Stimulated activated naive CD4-positive, alpha-beta T cell (primary cell): Measurements from ENCODE around the gene LRP10.
"Not testable (repeated sequence)": the region's sequence is repeated elsewhere in the genome, so short reads cannot be mapped to it uniquely, and the experiment has no call there.

ENCODE experiments used
- DNase-seq, 6 experiments: peaks; one replicate each; lab custom pipeline; 2025; lab: John Stamatoyannopoulos, UW

Gene LRP10, protein sequence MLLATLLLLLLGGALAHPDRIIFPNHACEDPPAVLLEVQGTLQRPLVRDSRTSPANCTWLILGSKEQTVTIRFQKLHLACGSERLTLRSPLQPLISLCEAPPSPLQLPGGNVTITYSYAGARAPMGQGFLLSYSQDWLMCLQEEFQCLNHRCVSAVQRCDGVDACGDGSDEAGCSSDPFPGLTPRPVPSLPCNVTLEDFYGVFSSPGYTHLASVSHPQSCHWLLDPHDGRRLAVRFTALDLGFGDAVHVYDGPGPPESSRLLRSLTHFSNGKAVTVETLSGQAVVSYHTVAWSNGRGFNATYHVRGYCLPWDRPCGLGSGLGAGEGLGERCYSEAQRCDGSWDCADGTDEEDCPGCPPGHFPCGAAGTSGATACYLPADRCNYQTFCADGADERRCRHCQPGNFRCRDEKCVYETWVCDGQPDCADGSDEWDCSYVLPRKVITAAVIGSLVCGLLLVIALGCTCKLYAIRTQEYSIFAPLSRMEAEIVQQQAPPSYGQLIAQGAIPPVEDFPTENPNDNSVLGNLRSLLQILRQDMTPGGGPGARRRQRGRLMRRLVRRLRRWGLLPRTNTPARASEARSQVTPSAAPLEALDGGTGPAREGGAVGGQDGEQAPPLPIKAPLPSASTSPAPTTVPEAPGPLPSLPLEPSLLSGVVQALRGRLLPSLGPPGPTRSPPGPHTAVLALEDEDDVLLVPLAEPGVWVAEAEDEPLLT

DNA sequence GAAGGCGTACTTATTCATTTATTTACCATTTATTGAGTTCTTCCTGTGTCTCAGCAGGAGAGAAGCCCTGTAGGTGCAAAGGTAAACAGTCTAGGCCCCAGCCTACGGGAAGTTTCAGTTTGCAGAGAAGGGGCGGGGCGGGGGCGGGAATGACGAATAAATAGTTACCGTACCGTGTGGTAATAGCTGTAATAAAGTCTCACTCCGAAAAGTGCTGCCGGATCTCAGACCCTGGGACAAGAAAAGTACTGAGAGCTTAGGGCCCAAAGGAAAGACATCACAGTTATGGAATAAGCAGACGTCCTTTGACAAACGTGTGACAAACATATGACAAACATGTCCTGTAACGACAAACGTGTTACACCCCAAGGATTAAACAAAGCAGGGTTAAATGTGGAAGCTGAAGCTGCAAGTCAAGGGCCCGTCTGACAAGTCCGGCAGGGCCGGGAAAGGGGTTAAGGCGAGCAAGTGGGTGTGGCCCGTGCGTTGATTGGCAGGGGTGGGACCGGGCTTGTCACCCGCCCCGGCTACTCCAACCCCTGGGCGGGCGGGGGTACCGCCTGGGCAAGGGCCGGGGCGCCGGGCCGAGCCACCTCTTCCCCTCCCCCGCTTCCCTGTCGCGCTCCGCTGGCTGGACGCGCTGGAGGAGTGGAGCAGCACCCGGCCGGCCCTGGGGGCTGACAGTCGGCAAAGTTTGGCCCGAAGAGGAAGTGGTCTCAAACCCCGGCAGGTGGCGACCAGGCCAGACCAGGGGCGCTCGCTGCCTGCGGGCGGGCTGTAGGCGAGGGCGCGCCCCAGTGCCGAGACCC is at the start of gene LRP10:
TSS of gene LRP10 (plus strand) at position 517 of the 809 bp plus-strand sequence. CDS start 564 bp downstream, outside the sequence.
- DNase-seq = peak; percentile 65 to 84 (median 74)

DNA sequence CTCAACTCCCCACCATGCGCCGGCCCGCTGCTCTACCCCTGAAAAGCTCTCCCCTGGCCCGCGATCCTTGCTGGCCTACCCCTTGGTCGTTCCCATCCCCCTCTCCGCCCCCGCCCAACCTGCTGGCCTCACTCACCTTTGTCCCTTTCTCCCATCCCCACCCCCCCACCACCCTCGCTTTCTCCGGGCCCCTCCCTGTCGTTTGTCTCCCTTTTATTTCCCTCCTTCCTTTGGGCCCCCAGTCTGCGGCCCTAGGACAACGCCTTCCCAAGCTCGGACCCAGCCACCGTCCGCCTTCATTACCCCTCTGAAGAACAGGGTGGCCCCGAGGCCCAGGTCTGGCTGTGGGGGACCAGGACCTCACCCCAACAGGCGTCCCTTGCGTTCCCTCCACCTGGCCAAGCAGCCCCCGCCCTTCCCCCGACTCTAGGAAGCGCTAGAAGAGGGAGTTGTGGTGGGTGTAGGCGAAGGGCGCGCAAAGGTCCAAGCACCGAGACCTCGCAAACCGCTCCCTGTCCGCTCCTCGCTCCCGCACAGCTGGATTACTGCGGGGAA is 49.4 kb upstream of the LRP10 start:
- DNase-seq = no peak

DNA sequence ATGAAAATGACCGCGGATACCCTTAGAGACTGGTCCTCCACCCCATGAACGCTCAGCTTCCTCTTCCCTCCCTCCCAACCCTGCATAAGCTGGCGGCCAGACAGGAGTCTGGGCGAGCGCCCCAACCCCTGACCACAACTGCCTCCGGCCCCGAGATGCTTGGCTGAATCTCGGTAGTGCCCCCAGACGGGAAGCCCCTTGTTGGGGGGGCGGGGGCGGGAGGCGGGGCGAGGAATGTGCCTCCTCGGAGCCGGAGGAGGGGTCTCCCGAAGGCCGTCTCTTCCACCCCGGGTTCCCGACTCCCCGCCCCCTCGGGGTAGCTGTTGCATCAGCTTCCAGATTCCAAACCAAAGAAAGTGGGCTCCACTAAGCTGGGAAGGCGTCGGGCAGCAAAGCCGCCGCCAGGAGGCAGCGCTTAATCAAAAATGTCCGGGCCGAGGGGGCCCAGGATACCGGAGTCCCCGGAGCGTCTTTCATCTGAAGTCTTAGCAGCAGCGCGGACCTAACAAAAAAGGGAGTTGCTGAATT is 48.9 kb upstream of the LRP10 start:
- peak; percentile 42 to 69 (median 58) for DNase-seq

DNA sequence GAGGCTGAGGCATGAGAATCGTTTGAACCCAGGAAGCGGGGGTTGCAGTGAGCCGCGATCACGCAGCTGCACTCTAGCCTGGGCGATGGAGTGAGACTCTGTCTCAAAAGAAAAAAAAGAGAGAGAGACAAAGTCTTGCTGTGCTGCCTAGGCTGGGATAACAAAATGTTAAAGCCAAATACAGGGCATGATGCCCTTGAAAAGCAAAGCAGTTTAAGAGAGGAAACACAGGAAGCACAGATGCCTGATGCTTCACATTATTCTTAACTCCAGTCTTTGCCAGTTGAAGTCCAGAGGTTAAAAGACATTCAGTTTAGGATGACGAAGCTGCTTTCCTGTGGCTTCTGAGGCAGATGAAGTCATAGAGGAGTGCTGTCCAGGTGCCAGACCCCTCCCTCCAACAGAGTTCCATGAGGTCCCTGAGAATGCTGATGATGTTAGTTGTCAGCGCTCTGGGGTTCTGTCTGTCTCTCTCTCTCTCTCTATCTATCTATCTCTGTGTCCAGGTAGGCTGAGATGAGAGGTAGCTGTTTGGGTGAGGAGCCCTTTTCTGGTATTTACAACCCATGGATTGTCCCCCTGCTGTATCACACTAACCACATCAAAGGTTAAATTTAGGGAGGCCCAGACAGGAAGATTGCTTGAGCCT is 46.7 kb upstream of the LRP10 start:
- DNase-seq = peak in 2 of 6 experiments; percentile 8 to 27

DNA sequence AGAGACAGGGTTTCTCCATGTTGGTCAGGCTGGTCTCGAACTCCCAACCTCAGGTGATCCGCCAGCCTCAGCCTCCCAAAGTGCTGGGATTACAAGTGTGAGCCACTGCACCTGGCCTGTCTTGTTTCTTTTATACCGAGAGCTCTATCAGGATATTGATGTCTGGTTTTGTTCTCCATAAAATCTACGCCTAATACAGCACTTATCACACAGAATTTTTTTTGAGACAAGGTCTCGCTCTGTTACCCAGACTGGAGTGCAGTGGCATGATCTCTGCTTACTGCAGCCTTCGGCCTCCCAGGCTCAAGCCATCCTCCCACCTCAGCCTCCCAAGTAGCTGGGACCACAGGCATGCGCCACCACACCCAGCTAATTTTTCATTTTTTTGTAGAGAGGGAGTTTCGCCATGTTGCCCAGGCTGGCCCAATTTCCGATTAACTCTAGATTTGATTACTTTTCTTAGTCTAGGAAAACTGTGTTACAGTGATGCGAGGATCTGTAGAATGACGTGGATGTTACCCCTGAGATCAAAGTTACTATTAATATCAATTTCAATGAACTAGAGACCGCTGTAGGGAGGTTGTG is 42.4 kb upstream of the LRP10 start:
- DNase-seq = not testable (repeated sequence)

DNA sequence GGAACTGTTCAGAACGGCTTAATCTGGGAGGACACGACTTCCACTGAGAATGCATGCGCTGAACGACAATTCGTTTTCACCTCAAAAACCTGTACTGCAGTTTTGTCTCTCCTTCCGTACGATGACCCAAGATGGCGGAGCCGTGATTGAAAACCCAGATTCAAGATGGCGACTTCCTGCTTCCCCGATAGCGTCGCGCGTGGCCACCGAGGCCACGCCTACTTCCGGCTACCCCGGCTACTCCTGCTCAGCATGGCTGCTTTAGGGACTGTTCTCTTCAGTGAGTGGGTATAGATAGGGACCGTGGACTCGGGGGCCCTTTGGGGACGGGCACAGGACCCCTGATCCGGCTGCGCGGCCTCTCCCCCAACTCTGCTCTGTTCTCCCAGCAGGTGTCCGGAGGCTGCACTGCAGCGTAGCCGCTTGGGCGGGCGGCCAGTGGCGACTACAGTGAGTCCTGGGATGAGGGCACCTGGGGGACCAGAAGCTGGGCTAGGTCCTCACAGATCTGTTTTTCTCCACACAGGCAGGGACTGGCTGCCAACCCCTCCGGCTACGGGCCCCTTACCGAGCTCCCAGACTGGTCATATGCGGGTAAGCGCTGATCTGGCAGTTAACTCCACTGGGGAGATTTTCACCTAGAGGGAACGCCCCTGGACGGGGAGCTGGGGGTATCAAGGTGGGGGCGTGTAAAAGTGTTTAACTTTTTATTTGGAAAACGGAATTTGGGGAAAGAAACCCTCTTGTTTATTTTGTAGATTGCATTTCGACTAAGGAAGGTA is 41.7 kb upstream of the LRP10 start, which contains the start of gene MRPL52:
TSS of gene MRPL52 (plus strand) at position 227 of the 782 bp plus-strand sequence. CDS start at position 253, 26 bp downstream.
- peak; percentile 78 to 92 (median 86) for DNase-seq

DNA sequence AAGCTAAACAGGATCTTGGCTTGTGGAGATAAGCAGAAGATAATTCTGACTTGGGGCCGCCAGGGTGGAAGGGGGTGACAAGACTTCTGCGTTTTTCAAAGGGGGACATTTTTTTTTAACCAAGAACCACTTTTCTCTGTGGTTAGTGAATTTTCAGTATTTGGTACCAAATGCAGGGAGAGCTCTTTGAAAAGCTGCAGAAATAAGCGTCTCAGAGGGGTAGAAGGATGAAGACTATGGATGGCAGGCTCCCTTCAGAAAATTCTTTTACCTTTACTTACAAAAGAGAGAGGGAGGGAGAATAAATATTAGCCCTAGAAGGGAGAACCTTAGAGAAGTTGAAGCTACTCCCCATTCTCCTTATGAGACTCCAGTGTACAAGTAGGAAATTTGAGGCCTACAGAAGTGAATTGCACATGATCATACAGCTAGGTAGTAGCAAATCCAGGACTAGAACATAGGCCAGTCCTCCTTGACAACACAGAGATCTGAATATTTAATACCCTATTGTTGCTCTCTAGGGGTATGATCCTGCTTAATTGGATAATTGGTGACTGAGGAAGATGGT is 41.0 kb upstream of the LRP10 start:
- peak in 1 of 6 experiments; percentile 24 for DNase-seq

DNA sequence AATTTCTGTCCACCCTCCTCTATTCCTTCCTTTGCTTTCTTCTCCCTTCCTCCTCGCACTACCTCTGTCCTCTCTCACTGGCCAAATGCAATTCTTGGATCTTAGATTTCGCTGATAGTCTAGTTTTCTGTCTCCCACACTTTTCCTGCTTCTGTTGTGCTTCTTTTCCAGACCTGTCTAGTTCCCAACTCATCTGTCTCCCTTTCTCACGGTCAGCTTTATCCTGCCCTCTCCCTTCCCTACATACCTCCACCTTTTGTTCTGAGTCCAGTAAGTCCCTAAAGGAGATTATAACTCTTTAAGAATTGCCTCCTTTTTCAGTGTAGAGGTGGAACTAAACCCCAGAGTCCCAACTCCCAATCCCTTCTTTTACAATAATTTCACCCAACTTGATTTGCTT is 36.0 kb upstream of the LRP10 start:
- peak in 1 of 6 experiments; percentile 4 for DNase-seq

DNA sequence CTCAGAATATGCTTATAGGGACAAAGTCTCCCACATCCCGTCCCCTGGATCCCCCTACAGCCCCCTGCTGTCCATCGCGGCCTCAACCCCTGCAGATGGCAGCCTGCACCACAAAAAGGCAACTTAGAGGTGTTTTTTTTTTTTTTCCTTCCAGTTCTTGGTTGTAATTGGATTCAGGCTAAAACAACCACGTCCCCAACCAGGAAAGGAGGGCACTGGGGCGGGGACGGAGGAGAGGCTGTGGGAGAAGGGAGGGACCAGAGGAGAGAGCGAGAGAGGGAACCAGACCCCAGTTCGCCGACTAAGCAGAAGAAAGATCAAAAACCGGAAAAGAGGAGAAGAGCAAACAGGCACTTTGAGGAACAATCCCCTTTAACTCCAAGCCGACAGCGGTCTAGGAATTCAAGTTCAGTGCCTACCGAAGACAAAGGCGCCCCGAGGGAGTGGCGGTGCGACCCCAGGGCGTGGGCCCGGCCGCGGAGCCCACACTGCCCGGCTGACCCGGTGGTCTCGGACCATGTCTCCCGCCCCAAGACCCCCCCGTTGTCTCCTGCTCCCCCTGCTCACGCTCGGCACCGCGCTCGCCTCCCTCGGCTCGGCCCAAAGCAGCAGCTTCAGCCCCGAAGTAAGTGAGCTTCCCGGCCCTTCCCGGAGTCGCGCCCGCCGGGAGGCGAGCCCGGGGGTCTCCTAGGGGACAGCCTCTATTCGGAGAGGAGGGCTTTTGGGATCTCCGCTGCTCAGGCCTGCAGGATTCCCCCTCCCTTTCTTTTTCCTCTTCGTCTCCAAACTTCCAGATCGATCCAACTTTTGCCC is 35.0 kb upstream of the LRP10 start, which contains the start of gene MMP14:
TSS of gene MMP14 (plus strand) at position 285 of the 813 bp plus-strand sequence. CDS start at position 518, 233 bp downstream.
- no peak for DNase-seq

DNA sequence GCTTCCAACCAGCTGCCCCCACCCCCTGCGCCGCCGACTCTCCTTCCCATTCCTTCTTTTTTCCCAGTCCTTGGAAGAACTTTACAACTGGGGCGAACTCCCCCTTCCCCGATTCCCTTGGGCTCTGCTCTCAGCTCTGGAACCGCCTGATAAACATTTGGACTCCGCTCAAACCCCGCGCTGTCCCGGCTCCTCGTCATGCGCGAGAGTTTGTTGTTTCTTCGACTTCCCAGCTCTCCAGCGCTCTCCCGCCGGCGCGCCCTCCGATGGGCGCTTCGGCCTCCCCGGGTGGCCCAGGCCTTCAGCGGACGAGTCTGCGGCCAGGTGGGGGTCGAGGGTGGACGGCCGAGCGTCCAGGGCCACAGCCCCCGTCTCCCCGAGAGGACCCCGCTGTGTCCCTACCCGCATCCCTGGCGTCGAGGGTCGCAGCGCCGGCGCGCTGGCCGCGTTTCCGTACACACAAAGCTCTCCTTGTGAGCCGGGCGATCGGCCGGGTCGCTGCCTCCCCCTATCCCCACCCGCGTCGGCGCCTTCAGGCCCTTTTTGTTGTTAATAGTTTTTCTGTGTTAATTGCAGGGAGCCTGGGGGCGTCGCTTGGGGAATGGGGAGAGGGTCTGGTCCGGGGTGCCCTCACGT is 34.3 kb upstream of the LRP10 start:
- DNase-seq = peak in 3 of 6 experiments; percentile 34 to 59 (median 34)

DNA sequence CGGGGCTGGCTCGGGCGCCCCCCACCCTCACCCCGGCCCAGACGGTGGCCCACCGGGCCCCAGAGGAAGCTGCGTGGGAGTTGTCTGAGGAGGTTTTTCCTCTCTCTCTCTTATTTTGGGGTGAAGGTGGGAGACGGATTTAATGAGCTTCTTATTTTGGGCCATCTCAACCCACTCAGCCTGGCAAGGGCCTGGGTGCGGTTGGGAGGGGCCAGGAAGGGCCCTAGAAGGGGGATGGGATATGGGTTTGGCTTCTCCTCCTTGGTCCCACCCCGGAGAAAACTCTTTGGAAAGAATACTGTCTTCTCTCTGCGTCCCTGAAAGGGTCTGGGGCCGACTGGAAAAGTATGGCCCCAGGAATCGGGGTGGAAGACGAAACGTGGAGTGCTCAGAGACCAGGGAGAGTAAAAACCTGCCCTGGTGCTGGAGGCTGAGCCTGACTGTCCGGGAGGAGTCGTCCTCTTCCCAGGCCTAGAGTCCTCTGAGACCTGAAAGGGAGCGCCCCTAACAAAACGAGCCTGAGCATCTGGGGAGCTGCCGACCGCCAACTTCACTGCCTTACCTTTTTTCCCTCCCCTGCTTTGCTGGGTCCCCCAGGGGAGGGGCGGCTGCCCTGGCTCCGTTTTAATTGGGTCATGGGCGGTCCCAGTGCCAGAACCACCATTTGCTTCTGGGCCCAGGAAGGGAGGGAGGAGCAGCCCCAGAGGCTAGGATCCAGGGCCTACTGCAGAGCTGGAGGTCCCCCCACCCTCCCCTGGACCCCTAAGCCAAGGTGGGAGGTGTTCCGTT is 33.6 kb upstream of the LRP10 start:
- no peak for DNase-seq

DNA sequence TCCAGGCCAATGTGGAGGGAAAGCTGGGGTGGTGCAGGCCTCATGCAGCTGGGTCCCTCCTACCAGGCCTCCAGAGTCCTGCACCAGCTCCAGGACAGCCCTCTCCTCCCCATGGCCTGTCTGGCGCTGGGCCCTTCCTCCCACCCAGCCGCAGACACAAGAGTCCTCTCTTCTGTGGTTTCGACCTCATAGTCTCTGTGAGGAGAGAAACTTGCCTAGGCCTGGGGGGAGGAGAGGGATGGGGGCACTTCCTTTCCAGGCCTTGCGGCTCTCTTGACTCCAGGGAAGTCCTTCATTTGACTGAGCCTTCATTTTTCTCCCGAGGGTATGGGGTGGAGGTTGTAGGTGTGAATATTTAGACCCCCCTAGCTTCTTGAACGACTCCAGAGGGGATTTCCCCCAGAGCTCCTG is 32.9 kb upstream of the LRP10 start:
- DNase-seq = no peak

DNA sequence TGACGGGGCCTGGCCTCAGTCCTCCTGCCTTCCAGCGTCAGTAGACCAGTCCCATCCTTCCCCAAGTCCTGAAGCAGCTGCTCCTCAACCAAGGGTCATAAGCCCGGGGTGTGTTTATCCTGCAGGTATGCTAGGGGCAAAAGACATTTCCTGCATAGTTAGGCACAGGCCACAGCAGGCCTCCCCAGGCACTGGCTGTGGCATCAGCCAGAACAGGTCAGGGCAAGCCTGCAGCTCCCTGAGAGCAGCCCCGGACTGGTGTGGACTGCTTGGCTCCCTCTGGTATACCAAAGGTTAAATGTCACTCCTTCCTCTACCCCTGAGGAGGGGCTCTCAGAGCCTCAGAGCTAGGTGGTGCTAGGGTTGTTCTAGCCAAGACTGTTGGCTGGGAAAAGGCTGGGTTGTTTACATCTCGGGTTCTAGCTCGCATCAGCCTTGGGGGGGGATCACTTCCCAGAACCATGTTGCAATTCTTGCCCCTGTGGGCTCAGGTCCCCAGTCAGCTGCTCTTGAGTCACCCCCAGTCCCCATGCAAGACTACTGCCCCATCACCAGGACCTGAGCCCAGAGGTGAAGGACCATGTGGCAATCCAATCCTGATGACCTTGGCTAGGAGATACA is 32.3 kb upstream of the LRP10 start:
- DNase-seq = no peak

DNA sequence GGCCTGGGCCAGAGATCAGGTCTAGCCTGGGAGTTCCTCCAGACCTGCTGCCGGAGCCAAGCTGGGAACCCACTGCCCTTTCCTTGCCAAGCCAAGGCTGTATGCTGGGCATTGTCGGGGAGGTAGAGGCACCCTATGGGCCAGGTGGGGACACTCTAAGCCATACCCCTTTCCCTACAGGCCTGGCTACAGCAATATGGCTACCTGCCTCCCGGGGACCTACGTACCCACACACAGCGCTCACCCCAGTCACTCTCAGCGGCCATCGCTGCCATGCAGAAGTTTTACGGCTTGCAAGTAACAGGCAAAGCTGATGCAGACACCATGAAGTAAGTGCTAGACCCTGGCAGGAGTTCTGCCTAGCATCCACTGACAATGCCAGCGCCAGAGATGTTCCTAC is 30.2 kb upstream of the LRP10 start:
- DNase-seq = no peak

DNA sequence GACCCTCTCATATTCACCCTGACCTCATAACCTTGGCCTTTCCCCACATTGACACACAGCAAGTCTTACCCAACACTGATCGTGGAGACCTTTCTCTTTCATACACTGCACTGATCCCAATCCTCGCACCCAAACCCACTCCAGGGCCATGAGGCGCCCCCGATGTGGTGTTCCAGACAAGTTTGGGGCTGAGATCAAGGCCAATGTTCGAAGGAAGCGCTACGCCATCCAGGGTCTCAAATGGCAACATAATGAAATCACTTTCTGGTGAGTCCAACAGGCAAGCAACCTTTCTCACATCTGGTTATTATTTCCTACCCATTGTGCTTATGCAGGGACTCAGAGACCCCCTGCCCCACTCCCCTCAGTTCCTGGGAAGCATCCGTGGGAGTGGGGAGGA is 29.8 kb upstream of the LRP10 start:
- no peak for DNase-seq

DNA sequence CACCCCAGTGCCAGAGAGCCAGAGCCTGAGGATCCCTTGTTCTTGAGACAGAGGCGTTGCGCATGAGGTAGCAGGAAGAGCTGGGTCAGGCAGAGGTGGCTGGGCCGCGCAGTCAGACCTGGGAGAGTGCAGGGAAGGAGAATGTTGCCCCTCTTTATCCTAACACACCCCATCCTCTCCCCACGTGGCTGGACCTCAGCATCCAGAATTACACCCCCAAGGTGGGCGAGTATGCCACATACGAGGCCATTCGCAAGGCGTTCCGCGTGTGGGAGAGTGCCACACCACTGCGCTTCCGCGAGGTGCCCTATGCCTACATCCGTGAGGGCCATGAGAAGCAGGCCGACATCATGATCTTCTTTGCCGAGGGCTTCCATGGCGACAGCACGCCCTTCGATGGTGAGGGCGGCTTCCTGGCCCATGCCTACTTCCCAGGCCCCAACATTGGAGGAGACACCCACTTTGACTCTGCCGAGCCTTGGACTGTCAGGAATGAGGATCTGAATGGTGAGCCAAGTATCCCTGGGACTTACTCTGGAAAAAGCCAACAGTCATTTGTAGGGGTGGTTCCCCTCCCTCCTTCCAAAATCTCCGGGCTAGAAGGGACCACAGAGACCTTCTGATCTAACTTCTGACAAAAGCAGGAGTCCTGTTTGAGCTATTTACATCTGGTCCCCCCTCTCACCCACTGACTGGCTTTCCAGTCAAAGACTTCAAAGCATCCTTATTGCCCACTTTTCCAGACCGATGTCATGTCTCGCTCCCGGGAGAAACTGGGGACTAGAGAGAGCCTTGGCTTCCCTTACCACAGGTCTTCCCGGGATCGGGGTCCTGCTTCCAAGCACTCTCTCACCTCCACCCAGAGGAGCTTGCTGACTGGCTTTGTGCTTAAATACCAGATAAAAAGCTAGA is 29.1 kb upstream of the LRP10 start:
- no peak for DNase-seq
